GM12891 (cell line): ENCODE measurements around the gene IGSF6.

Experiments used
- POLR2A ChIP-seq: IDR thresholded peaks from 2 replicates; pipeline ENCODE4 v1.6.1; 2011; ENCODE audit warnings: low read depth, low read length, control low read depth
- SPI1 ChIP-seq: IDR thresholded peaks from 2 replicates; pipeline ENCODE4 v1.6.1; 2011; ENCODE audit warnings: low read depth, low read length, control low read depth
- TAF1 ChIP-seq: IDR thresholded peaks from 2 replicates; pipeline ENCODE4 v1.6.1; 2011; ENCODE audit warnings: low read depth, low read length, control low read depth

DNA sequence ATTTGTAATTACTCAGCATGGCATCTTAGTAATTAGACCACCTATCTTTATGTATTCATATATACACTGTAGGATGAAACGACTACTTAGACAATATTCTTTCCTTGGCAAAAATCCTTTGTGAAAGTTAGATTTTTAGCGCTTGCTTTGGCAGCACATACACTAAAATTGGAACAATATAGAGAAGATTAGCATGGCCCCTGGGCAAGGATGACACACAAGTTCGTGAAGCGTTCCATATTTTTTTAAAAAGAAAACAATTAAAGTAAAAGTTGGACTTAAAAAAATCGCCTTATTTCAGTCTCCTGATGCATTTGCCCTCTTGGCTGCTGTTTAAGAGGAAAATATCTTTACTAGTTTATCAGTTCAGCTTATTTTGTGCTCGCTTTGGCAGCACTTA, 10.5 kb downstream of the IGSF6 start:
- TF ChIP-seq TAF1 = no peak
- TF ChIP-seq POLR2A = no peak
- TF ChIP-seq SPI1 = no peak
